SK-N-SH (cell line): ENCODE measurements around the gene PYGO1.

Experiments used
- CTCF ChIP-seq: fragments of 200-600 bp; sonication (generic); IDR thresholded peaks from 2 replicates; pipeline ENCODE4 v1.6.1; 2017; ENCODE audit warnings: antibody characterized with exemption, mild to moderate bottlenecking, moderate library complexity
- POLR2AphosphoS5 ChIP-seq: IDR thresholded peaks from 2 replicates; pipeline ENCODE4 v1.6.1; 2012; ENCODE audit warnings: low read depth, low read length
- RXRA ChIP-seq: IDR thresholded peaks from 2 replicates; pipeline ENCODE4 v1.4.0; 2012; ENCODE audit warnings: low read depth, mild to moderate bottlenecking, borderline replicate concordance
- TAF1 ChIP-seq: IDR thresholded peaks from 2 replicates; pipeline ENCODE4 v1.6.1; 2012; ENCODE audit warnings: low read depth, mild to moderate bottlenecking, low read length, moderate library complexity, borderline replicate concordance

- TF ChIP-seq RXRA (no peak), TAF1 (no peak), CTCF (no peak), POLR2AphosphoS5 (no peak)
These were observed 35.7 kb downstream of the PYGO1 start for GRCh38 chr15:55552451-55552850.
